Medulla oblongata (tissue), 1 donor: ENCODE measurements around the gene PBXIP1.

Experiments
- DNase-seq: peaks from one replicate; pipeline ENCODE4 v3.0.0-alpha.2; 2015; ENCODE audit errors: extremely low spot score

PBXIP1 gene

GRCh38 chr1:154973344-154974101, 17.6 kb upstream of the PBXIP1 start:
- peak; percentile 93 for DNase-seq

- DNase-seq = peak; percentile 62
Measured at GRCh38 chr1:154972517-154973343, 16.8 kb upstream of the PBXIP1 start.

GRCh38 chr1:154972213-154972516, 16.3 kb upstream of the PBXIP1 start:
- no peak for DNase-seq

- no peak for DNase-seq
Measured at GRCh38 chr1:154971341-154971998, 15.6 kb upstream of the PBXIP1 start.

GRCh38 chr1:154970631-154971340, 14.9 kb upstream of the PBXIP1 start, which contains the start of gene SHC1:
Gene SHC1, minus strand, starts transcription at chr1:154970747. Its CDS starts 221 bp downstream, at chr1:154970526.
- DNase-seq = peak; percentile 95

GRCh38 chr1:154969860-154970452, 14.1 kb upstream of the PBXIP1 start:
- no peak for DNase-seq

GRCh38 chr1:154969246-154969645, 13.3 kb upstream of the PBXIP1 start:
- no peak for DNase-seq

- DNase-seq = no peak
Measured at GRCh38 chr1:154968731-154969130, 12.8 kb upstream of the PBXIP1 start.

GRCh38 chr1:154967331-154967950, 11.5 kb upstream of the PBXIP1 start:
- DNase-seq = no peak

- DNase-seq = no peak
Measured at GRCh38 chr1:154966111-154966510, 10.2 kb upstream of the PBXIP1 start.

GRCh38 chr1:154964359-154964758, 8.5 kb upstream of the PBXIP1 start:
- no peak for DNase-seq

- DNase-seq = no peak
Measured at GRCh38 chr1:154963643-154964042, 7.7 kb upstream of the PBXIP1 start.

- DNase-seq = no peak
Measured at GRCh38 chr1:154962795-154963330, 7.0 kb upstream of the PBXIP1 start.

GRCh38 chr1:154962156-154962749, 6.4 kb upstream of the PBXIP1 start:
- peak; percentile 30 for DNase-seq

- DNase-seq = peak; percentile 79
Measured at GRCh38 chr1:154961207-154962155, 5.6 kb upstream of the PBXIP1 start, which contains the start of gene PYGO2. Gene PYGO2, minus strand, starts transcription at chr1:154961782. Its CDS starts 206 bp downstream, at chr1:154961576.

- DNase-seq = no peak
Measured at GRCh38 chr1:154960446-154961136, 4.7 kb upstream of the PBXIP1 start.

GRCh38 chr1:154959426-154959780, 3.5 kb upstream of the PBXIP1 start:
- no peak for DNase-seq

GRCh38 chr1:154958681-154959425, 3.0 kb upstream of the PBXIP1 start:
- no peak for DNase-seq
